ENCODE data around the gene HNRNPAB.

DNA sequence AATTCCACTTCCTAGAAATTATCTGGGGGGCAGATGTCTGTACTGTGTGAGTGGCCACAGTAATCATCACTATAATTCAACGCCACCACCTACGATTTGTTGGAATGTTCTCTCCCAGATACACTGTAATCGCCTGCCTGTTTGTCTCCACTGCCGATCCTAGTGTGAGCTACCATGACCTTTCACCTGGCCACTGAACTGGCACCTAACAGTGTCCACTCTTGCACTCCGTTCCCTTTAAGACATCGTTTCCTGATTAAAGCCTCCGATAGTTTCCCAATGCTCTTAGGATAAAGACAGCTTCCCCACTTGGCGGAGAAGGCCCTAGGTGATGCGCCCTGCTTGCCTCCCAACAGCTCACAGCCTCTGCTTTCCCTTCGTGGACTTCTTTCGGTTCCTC, 24.3 kb downstream of the HNRNPAB start:
- TF ChIP-seq, protein P1, sequence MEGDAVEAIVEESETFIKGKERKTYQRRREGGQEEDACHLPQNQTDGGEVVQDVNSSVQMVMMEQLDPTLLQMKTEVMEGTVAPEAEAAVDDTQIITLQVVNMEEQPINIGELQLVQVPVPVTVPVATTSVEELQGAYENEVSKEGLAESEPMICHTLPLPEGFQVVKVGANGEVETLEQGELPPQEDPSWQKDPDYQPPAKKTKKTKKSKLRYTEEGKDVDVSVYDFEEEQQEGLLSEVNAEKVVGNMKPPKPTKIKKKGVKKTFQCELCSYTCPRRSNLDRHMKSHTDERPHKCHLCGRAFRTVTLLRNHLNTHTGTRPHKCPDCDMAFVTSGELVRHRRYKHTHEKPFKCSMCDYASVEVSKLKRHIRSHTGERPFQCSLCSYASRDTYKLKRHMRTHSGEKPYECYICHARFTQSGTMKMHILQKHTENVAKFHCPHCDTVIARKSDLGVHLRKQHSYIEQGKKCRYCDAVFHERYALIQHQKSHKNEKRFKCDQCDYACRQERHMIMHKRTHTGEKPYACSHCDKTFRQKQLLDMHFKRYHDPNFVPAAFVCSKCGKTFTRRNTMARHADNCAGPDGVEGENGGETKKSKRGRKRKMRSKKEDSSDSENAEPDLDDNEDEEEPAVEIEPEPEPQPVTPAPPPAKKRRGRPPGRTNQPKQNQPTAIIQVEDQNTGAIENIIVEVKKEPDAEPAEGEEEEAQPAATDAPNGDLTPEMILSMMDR (IDR thresholded peaks at IDR 0.05; ENCODE audit: low read depth, low read length): no peak
- TF ChIP-seq EZH2phosphoT487 (IDR thresholded peaks at IDR 0.05; ENCODE audit: low read depth): no peak

Data from OCI-LY3 (cell line).